Measurements from ENCODE around the gene MSI2.

Gene MSI2

GRCh38 chr17:57641761-57642160 is 385.4 kb downstream of the MSI2 start:
- DNase-seq (ENCODE audit: low spot score) = no peak

GRCh38 chr17:57643062-57643461 is 386.7 kb downstream of the MSI2 start:
- DNase-seq (ENCODE audit: low spot score) = no peak

GRCh38 chr17:57644326-57644725 is 388.0 kb downstream of the MSI2 start:
- DNase-seq (ENCODE audit: low spot score) = no peak

GRCh38 chr17:57645950-57646665 is 389.8 kb downstream of the MSI2 start:
- no peak for DNase-seq (ENCODE audit: low spot score)

- DNase-seq (ENCODE audit: low spot score) = no peak
These were observed 392.4 kb downstream of the MSI2 start for GRCh38 chr17:57648720-57649119.

GRCh38 chr17:57649191-57649590 is 392.9 kb downstream of the MSI2 start:
- DNase-seq (ENCODE audit: low spot score) = no peak

- DNase-seq (ENCODE audit: low spot score) = no peak
These were observed 393.6 kb downstream of the MSI2 start for GRCh38 chr17:57649731-57650484.

GRCh38 chr17:57650548-57650947 is 394.2 kb downstream of the MSI2 start:
- no peak for DNase-seq (ENCODE audit: low spot score)

GRCh38 chr17:57651451-57651850 is 395.1 kb downstream of the MSI2 start:
- DNase-seq (ENCODE audit: low spot score) = no peak

GRCh38 chr17:57651996-57652395 is 395.7 kb downstream of the MSI2 start:
- no peak for DNase-seq (ENCODE audit: low spot score)

- DNase-seq (ENCODE audit: low spot score) = no peak
These were observed 396.5 kb downstream of the MSI2 start for GRCh38 chr17:57652811-57653210.

- DNase-seq (ENCODE audit: low spot score) = no peak
These were observed 397.0 kb downstream of the MSI2 start for GRCh38 chr17:57653279-57653678.

GRCh38 chr17:57654040-57654775 is 397.9 kb downstream of the MSI2 start:
- DNase-seq (ENCODE audit: low spot score) = no peak

GRCh38 chr17:57655553-57655952 is 399.2 kb downstream of the MSI2 start:
- DNase-seq (ENCODE audit: low spot score) = no peak

- no peak for DNase-seq (ENCODE audit: low spot score)
These were observed 400.9 kb downstream of the MSI2 start for GRCh38 chr17:57657211-57657610.

- no peak for DNase-seq (ENCODE audit: low spot score)
These were observed 405.7 kb downstream of the MSI2 start for GRCh38 chr17:57662041-57662440.

GRCh38 chr17:57662644-57663308 is 406.5 kb downstream of the MSI2 start:
- peak; percentile 99 for DNase-seq (ENCODE audit: low spot score)

GRCh38 chr17:57663326-57664070 is 407.2 kb downstream of the MSI2 start:
- DNase-seq (ENCODE audit: low spot score) = peak; percentile 33

- DNase-seq (ENCODE audit: low spot score) = no peak
These were observed 408.8 kb downstream of the MSI2 start for GRCh38 chr17:57665128-57665527.

- no peak for DNase-seq (ENCODE audit: low spot score)
These were observed 409.4 kb downstream of the MSI2 start for GRCh38 chr17:57665696-57666095.

GRCh38 chr17:57666201-57666870 is 410.0 kb downstream of the MSI2 start:
- DNase-seq (ENCODE audit: low spot score) = no peak

Data from putamen (tissue), 1 donor.